ENCODE measurements around the gene TMEM41A. TPM values are rescaled to one million over a fixed set of nuclear protein-coding genes. Genes with fewer than 3 reads are reported as not detected.

Gene TMEM41A
- total and polyA plus RNA-seq, 10 donors: 5.9 to 37.8 (median 22.9) TPM

GRCh38 chr3:185528532-185528931 is 29.7 kb upstream of the TMEM41A start:
- peaks cover 0 to 32% (median 0%) of the 10 kb centered on the region in 7 donors for H3K27me3 ChIP-seq (replicated peaks in 1 of 7)
- TF ChIP-seq POLR2AphosphoS5 (IDR thresholded peaks at IDR 0.05) (no peak), POLR2A (IDR thresholded peaks at IDR 0.05) (no peak), CTCF (IDR thresholded peaks at IDR 0.05 in 8 of 11, conservative IDR thresholded peaks at IDR 0.05 in 3 of 11) (no peak)
- H3K9me3 ChIP-seq: no peaks in the 10 kb centered on the region
- H3K4me1 ChIP-seq: no peaks in the 10 kb centered on the region
- H3K4me3 ChIP-seq: no peak overlapping the region
- no peak for DNase-seq
- 91 to 96% (median 93%) methylated on average over 6 of the region's 6 CpGs for WGBS, 5 donors
- H3K27ac ChIP-seq: no peak overlapping the region
- intact Hi-C loops (cut with DNase I; ENCODE audit: low total_unique reads): no loop called here
- no peaks in the 10 kb centered on the region for H3K36me3 ChIP-seq

GRCh38 chr3:185527364-185527763 is 28.5 kb upstream of the TMEM41A start:
- no peaks in the 10 kb centered on the region for H3K36me3 ChIP-seq
- no peak for DNase-seq
- H3K4me1 ChIP-seq: no peaks in the 10 kb centered on the region
- 84 to 90% (median 86%) methylated on average over 8 to 9 of the region's 9 CpGs for WGBS, 5 donors
- TF ChIP-seq POLR2AphosphoS5 (IDR thresholded peaks at IDR 0.05) (no peak), CTCF (IDR thresholded peaks at IDR 0.05 in 8 of 11, conservative IDR thresholded peaks at IDR 0.05 in 3 of 11) (no peak)
- H3K27me3 ChIP-seq (replicated peaks in 1 of 7): peaks cover 0 to 34% (median 0%) of the 10 kb centered on the region in 7 donors
- H3K4me3 ChIP-seq: no peak overlapping the region
- no peaks in the 10 kb centered on the region for H3K9me3 ChIP-seq
- intact Hi-C loops (cut with DNase I; ENCODE audit: low total_unique reads): no loop called here
- H3K27ac ChIP-seq: no peak overlapping the region

DNA sequence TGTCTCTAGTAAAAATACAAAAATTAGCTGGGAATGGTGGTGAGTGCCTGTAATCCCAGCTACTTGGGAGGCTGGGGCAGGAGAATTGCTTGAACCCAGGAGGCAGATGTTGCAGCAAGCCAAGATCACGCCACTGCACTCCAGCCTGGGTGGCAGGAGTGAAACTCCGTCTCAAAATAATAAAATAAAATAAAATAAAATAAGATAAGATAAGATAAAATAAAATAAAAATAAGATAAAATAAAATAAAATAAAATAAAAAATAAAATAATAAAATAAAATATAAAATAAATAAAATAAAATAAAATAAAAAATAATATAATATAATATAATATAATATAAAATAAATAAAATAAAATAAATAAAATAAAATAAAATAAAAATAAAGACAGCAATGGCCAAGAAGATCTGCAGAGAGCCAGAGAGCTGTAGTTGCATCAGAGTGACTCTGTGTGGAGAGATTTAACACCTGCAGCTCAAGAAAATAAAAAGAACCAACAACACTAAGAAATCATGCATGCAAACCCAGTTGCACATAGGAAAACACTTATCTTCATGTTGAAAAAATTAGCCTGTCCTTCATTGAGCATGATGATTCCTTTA is 27.6 kb upstream of the TMEM41A start:
- no peaks in the 10 kb centered on the region for H3K9me3 ChIP-seq
- WGBS, 5 donors: 85 to 94% (median 92%) methylated on average over 2 of the region's 2 CpGs
- peaks cover 0 to 34% (median 0%) of the 10 kb centered on the region in 7 donors for H3K27me3 ChIP-seq (replicated peaks in 1 of 7)
- H3K36me3 ChIP-seq: no peaks in the 10 kb centered on the region
- TF ChIP-seq POLR2AphosphoS5 (IDR thresholded peaks at IDR 0.05) (no peak), POLR2A (IDR thresholded peaks at IDR 0.05) (no peak), CTCF (IDR thresholded peaks at IDR 0.05 in 8 of 11, conservative IDR thresholded peaks at IDR 0.05 in 3 of 11) (no peak)
- no peak overlapping the region for H3K27ac ChIP-seq
- H3K4me1 ChIP-seq: no peaks in the 10 kb centered on the region
- DNase-seq: no peak
- intact Hi-C loops (cut with DNase I; ENCODE audit: low total_unique reads): no loop called here
- no peak overlapping the region for H3K4me3 ChIP-seq

GRCh38 chr3:185521349-185522138 is 22.7 kb upstream of the TMEM41A start:
- no peak for TF ChIP-seq POLR2A (IDR thresholded peaks at IDR 0.05)
- no peak for TF ChIP-seq CTCF (IDR thresholded peaks at IDR 0.05 in 8 of 11, conservative IDR thresholded peaks at IDR 0.05 in 3 of 11)
- no peak for TF ChIP-seq POLR2AphosphoS5 (IDR thresholded peaks at IDR 0.05)
- DNase-seq: no peak
- no peak overlapping the region for H3K27ac ChIP-seq

More at GRCh38 chr3:185521349-185522138, 22.7 kb upstream of the TMEM41A start:
- peaks cover 0 to 49% (median 0%) of the 10 kb centered on the region in 7 donors for H3K27me3 ChIP-seq (replicated peaks in 1 of 7)
- intact Hi-C loops (cut with DNase I; ENCODE audit: low total_unique reads): no loop called here
- H3K4me1 ChIP-seq: no peaks in the 10 kb centered on the region
- no peak overlapping the region for H3K4me3 ChIP-seq
- WGBS, 5 donors: 79 to 89% (median 88%) methylated on average over 7 of the region's 7 CpGs
- no peaks in the 10 kb centered on the region for H3K36me3 ChIP-seq
- H3K9me3 ChIP-seq: no peaks in the 10 kb centered on the region
